Endothelial cell of umbilical vein (primary cell): ENCODE results near the gene SFXN2. TPM values are rescaled to one million over a fixed set of nuclear protein-coding genes. Genes with fewer than 3 reads are reported as not detected.

Source experiments
- BruUV-seq: library from RNA; stranded (reverse); fragments of 400-500 nt; replicated peaks from 2 replicates; lab custom pipeline; 2021; lab: Mats Ljungman, UMichigan
- CTCF ChIA-PET: fragments of 300-600, 350-600 bp; sonication (Branson Sonifier 250); formaldehyde crosslinking; loops from one replicate; lab custom pipeline; 2021; ENCODE audit warnings: antibody characterized with exemption, inconsistent platforms; lab: Charles Lee
- POLR2A ChIA-PET: fragments of 300-600, 350-600 bp; sonication (Branson Sonifier 250); formaldehyde crosslinking; loops from one replicate; lab custom pipeline; 2021; ENCODE audit warnings: antibody characterized with exemption, inconsistent platforms; lab: Charles Lee
- DNase-seq: peaks from one replicate; pipeline ENCODE4 v3.0.0-alpha.2; 2011; ENCODE audit warnings: low read depth, low spot score
- FAIRE-seq: peaks from 2 replicates; lab custom pipeline; 2011; peaks lifted over from hg19 to GRCh38; lab: Jason Lieb, UNC
- H2AFZ ChIP-seq: 2 replicates; pipeline ENCODE4 v1.6.0; 2012; ENCODE audit warnings: low read depth, low read length, control low read depth, inconsistent platforms
- H3K27ac ChIP-seq: 2 replicates; pipeline ENCODE4 v1.5.1; 2011; ENCODE audit warnings: low read depth, mild to moderate bottlenecking, control low read depth, low read length, moderate library complexity; ENCODE audit not compliant: insufficient read depth
- H3K27me3 ChIP-seq, 2 experiments: 2 replicates each; pipeline versions ENCODE4 v1.6.0 to v1.6.1; 2011; ENCODE audit warnings: low read length in 2 of 2, mixed read lengths in 1 of 2; ENCODE audit not compliant: control insufficient read depth in 2 of 2, insufficient read depth in 2 of 2
- H3K36me3 ChIP-seq, 2 experiments: 2 replicates in 1 of 2; 3 replicates in 1 of 2; pipeline ENCODE4 v1.5.1; 2011; ENCODE audit warnings: low read length in 2 of 2, mild to moderate bottlenecking in 1 of 2, moderate library complexity in 1 of 2; ENCODE audit not compliant: control insufficient read depth in 2 of 2, insufficient read depth in 2 of 2; ENCODE audit errors: extremely low read depth in 1 of 2
- H3K4me1 ChIP-seq: 3 replicates; pipeline ENCODE4 v1.5.1; 2011; ENCODE audit warnings: mild to moderate bottlenecking, low read length; ENCODE audit not compliant: control insufficient read depth, insufficient read depth; ENCODE audit errors: extremely low read depth
- H3K4me2 ChIP-seq: 2 replicates; pipeline ENCODE4 v1.6.1; 2011; ENCODE audit warnings: low read length, control low read depth, mixed read lengths; ENCODE audit not compliant: insufficient read depth
- H3K4me3 ChIP-seq, 3 experiments: fragments of 200-600 bp in 1 of 3; sonication (generic), shearing (Covaris generic) in 1 of 3; replicated peaks in 1 of 3; 2 replicates each; pipeline ENCODE4 v1.5.1; 2011 to 2016; ENCODE audit warnings: control low read depth in 3 of 3, low read length in 3 of 3, mild to moderate bottlenecking in 2 of 3, inconsistent platforms in 1 of 3, low read depth in 1 of 3, moderate library complexity in 1 of 3; ENCODE audit not compliant: insufficient read depth in 1 of 3
- H3K79me2 ChIP-seq: 2 replicates; pipeline ENCODE4 v1.6.0; 2012; ENCODE audit warnings: low read length, inconsistent platforms; ENCODE audit not compliant: control insufficient read depth, insufficient read depth
- H3K9ac ChIP-seq: replicated peaks from 2 replicates; pipeline ENCODE3; 2011; ENCODE audit warnings: low read length, control low read depth; ENCODE audit not compliant: insufficient read depth; ENCODE audit errors: extremely low read depth
- H3K9me1 ChIP-seq: replicated peaks from 3 replicates; pipeline ENCODE4 v1.6.0; 2011; ENCODE audit warnings: mild to moderate bottlenecking, low read length; ENCODE audit not compliant: control insufficient read depth, insufficient read depth; ENCODE audit errors: extremely low read depth
- H3K9me3 ChIP-seq: replicated peaks from 2 replicates; pipeline ENCODE4 v1.5.1; 2012; ENCODE audit warnings: low read length, inconsistent platforms; ENCODE audit not compliant: control insufficient read depth, insufficient read depth
- H4K20me1 ChIP-seq: replicated peaks from 2 replicates; pipeline ENCODE3; 2011; ENCODE audit warnings: mild to moderate bottlenecking, low read length; ENCODE audit not compliant: control insufficient read depth, insufficient read depth; ENCODE audit errors: extremely low read depth
- EZH2 ChIP-seq: IDR thresholded peaks from 2 replicates; pipeline ENCODE4 v1.6.1; 2012; ENCODE audit warnings: borderline replicate concordance, low read depth, mild to moderate bottlenecking, moderate library complexity, low read length, inconsistent platforms; ENCODE audit not compliant: severe bottlenecking
- FOS ChIP-seq: IDR thresholded peaks from 2 replicates; pipeline ENCODE4 v1.6.1; 2011; ENCODE audit warnings: mild to moderate bottlenecking, low read length, moderate library complexity, borderline replicate concordance; ENCODE audit not compliant: insufficient read depth
- GATA2 ChIP-seq: IDR thresholded peaks from 2 replicates; pipeline ENCODE4 v1.7.0; 2011; ENCODE audit warnings: low read depth, mild to moderate bottlenecking, moderate library complexity, mixed read lengths, low read length; ENCODE audit not compliant: insufficient read length, insufficient read depth
- JUN ChIP-seq: IDR thresholded peaks from 2 replicates; pipeline ENCODE4 v1.6.1; 2011; ENCODE audit warnings: borderline replicate concordance, low read depth; ENCODE audit not compliant: insufficient read length, insufficient read depth
- POLR2AphosphoS5 ChIP-seq: IDR thresholded peaks from 2 replicates; pipeline ENCODE4 v1.6.1; 2012; ENCODE audit warnings: low read depth, mild to moderate bottlenecking, control low read depth, low read length, moderate library complexity; ENCODE audit not compliant: insufficient read depth
- dilution Hi-C: fragments of 300-500 bp; cut with MboI; formaldehyde crosslinking; loops from one replicate; pipeline ENCODE4 v1.15.0; 2019; ENCODE audit warnings: low sequenced_read_pairs; ENCODE audit not compliant: extremely low pct_ligation_motif_present
- intact Hi-C: fragments of 100-400 bp; cut with micrococcal nuclease; formaldehyde crosslinking; loops from one replicate; pipeline ENCODE4 v1.10.0; 2022
- polyA plus RNA-seq, 4 experiments: library from polyadenylated mRNA; depleted of rRNA in 3 of 4; stranded (reverse) in 3 of 4; unstranded in 1 of 4; fragments of >200 nt; gene quantifications; 2 replicates each; pipeline versions ENCODE4 v1.2.1 to v1.2.3, GENCODE V29; 2011 to 2012; ENCODE audit warnings: missing spikeins in 1 of 4
- total RNA-seq: library from RNA; stranded (reverse); gene quantifications from 2 replicates; pipeline ENCODE4 v1.2.3, GENCODE V29; 2021
- TF ChIP-seq, protein P1 (sequence below): IDR thresholded peaks from 2 replicates; pipeline ENCODE4 v1.6.1; 2011; ENCODE audit not compliant: insufficient read depth, insufficient read length

Gene SFXN2
- total and polyA plus RNA-seq, 2 donors (not counting 3 experiments of a cell fraction or from before 2014, with no cell fraction given): 9.8 to 17.0 TPM

DNA sequence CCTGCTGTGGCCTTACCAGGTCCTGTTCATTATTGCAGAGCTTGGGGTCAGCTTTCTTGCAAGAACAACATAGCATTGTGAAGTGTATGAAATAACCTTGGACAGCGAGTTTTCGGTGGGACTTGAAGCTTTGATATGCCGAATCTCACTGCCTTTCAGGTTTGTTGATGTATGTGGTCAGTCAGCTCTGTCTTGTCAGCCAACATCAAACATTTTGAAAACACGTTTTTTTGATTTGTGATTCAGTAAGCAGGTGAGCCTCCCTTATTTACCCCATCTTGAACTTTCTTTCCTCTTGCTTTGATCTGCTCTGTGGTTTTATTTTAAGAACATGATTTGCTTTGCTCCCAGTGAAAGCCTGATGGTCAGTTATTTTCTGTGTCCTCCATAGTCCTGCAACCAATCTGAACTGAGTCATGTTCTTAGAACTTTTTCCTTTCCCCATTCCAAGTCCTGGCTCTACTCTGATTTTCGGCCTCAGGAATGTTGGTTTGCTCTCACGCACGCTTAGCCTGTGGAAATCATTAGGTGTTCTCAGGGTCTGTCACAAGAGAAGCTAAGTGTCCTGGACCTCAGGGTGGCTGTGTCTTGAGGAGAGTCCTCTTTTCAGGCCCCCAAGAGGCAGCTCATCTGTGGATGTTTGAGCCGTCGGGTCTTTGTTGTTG, 38.0 kb downstream of the SFXN2 start:
- CTCF ChIA-PET: interaction anchor here (0.6 to 3.9 kb wide), 25 partner anchors 8 to 149 kb away, joined by 3 to 51 read pairs (median 4); partner anchors contain the start of gene WBP1L
- H4K20me1 ChIP-seq: no peaks in the 10 kb centered on the region
- H3K9me1 ChIP-seq: no peaks in the 10 kb centered on the region
- H3K36me3 ChIP-seq: no peaks in the 10 kb centered on the region
- DNase-seq (no peak), FAIRE-seq (no peak)
- dilution Hi-C loops: no loop called here
- H3K4me3 ChIP-seq: no peak overlapping the region
- H3K9me3 ChIP-seq: no peaks in the 10 kb centered on the region
- H3K79me2 ChIP-seq: peaks cover 14% of the 10 kb centered on the region
- H2AFZ ChIP-seq: no peak overlapping the region
- intact Hi-C loops: no loop called here
- H3K27me3 ChIP-seq: no peaks in the 10 kb centered on the region
- TF ChIP-seq, protein P1, sequence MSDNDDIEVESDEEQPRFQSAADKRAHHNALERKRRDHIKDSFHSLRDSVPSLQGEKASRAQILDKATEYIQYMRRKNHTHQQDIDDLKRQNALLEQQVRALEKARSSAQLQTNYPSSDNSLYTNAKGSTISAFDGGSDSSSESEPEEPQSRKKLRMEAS: no peak
- TF ChIP-seq GATA2: no peak
- TF ChIP-seq POLR2AphosphoS5: no peak
- TF ChIP-seq JUN: no peak
- TF ChIP-seq FOS: no peak
- TF ChIP-seq EZH2: no peak
- H3K4me2 ChIP-seq: no peak overlapping the region
- no peak overlapping the region for H3K27ac ChIP-seq
- BruUV-seq: no TSS peak
- peaks cover 6% of the 10 kb centered on the region for H3K4me1 ChIP-seq
- POLR2A ChIA-PET: no interaction called here
- no peak overlapping the region for H3K9ac ChIP-seq
